Mucosa of rectum (tissue), 2 donors: ENCODE results near the gene WWC2.

Experiments used
- H3K27ac ChIP-seq, 2 donors: one replicate each; pipeline ENCODE4 v1.7.0; 2013; ENCODE audit warnings: inconsistent platforms in 2 of 2, low read depth in 2 of 2, low read length in 2 of 2
- H3K27me3 ChIP-seq, 2 donors: one replicate each; pipeline ENCODE4 v1.7.0; 2013; ENCODE audit warnings: low read length in 2 of 2; ENCODE audit not compliant: control insufficient read depth in 2 of 2, insufficient read depth in 2 of 2
- H3K36me3 ChIP-seq, 2 donors: one replicate each; pipeline ENCODE4 v1.7.0; 2013; ENCODE audit warnings: low read length in 2 of 2; ENCODE audit not compliant: control insufficient read depth in 2 of 2, insufficient read depth in 2 of 2
- H3K4me1 ChIP-seq, 2 donors: one replicate each; pipeline ENCODE4 v1.7.0; 2013; ENCODE audit warnings: low read length in 2 of 2, mild to moderate bottlenecking in 1 of 2; ENCODE audit not compliant: control insufficient read depth in 2 of 2, insufficient read depth in 2 of 2
- H3K4me3 ChIP-seq, 2 donors: one replicate each; pipeline ENCODE4 v1.7.0; 2013; ENCODE audit warnings: low read length in 2 of 2
- H3K9ac ChIP-seq, 2 donors: one replicate each; pipeline ENCODE4 v1.7.0; 2013; ENCODE audit warnings: low read length in 2 of 2, low read depth in 1 of 2, mild to moderate bottlenecking in 1 of 2
- H3K9me3 ChIP-seq, 2 donors: one replicate each; pipeline ENCODE4 v1.7.0; 2013; ENCODE audit warnings: low read length in 2 of 2; ENCODE audit not compliant: control insufficient read depth in 2 of 2
- donor health status: healthy.
- donor health status: Normal muscosa, but diverticular disease.

The WWC2 gene

DNA sequence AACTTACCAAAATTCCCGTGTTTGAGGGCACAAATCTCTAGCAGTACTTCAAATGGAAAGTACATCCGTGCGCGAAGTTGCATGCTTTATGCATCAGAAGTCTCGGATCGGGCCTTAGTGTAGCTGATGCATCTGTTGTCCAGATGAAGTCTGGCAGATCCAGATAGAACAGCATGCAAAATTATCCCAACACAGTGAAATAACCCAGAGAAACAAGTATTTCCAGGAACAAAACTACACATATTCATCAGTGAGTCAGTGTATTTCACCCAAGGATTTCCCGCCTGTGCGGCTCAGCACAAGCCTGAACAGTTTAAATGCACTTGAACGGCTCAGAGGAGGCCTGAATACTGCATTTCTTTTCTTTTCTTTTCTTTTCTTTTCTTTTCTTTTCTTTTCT lies 250.6 kb downstream of the WWC2 start:
- Histone ChIP-seq H3K27ac (no peak overlapping the region), H3K4me1 (no peaks in the 10 kb centered on the region), H3K4me3 (no peak overlapping the region), H3K9ac (no peak overlapping the region), H3K27me3 (no peaks in the 10 kb centered on the region), H3K36me3 (no peaks in the 10 kb centered on the region), H3K9me3 (no peaks in the 10 kb centered on the region)

DNA sequence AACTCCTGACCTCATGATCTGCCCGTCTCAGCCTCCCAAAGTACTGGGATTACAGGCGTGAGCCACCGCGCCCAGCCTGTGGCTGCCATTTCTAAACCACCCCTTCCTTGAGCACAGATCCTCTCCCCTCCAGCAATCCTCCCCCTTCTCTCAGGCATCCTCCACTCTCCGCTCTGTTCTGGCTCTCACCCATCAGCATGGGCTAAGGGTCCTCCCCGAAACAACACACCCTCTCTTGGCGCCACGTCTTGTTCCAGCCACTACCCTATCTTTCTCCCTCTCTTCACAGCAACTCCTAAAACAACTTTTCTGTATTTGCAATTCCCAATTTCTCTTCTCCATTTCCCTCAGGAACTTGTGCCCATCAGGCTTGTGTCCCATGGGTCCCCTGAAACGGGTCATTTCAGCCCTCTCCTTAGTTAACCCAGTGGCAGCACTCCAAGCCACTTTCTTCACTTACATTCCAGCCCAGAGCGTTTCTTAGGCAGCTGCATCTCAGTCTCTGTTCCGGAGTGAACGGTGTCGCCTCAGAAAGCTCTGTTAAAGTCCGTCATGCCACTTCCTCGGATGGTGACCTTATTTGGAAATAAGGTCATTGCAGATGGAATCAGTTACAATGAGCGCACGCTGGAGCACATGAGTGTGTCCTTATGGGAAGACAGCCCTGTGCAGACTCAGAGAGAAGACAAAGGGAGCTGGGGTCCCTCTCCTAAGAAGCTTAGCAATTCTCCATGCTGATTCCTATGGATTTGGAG lies 251.4 kb downstream of the WWC2 start:
- Histone ChIP-seq H3K9ac (no peak overlapping the region), H3K36me3 (no peaks in the 10 kb centered on the region), H3K27ac (no peak overlapping the region), H3K27me3 (no peaks in the 10 kb centered on the region), H3K4me1 (no peaks in the 10 kb centered on the region), H3K4me3 (no peak overlapping the region), H3K9me3 (no peaks in the 10 kb centered on the region)

DNA sequence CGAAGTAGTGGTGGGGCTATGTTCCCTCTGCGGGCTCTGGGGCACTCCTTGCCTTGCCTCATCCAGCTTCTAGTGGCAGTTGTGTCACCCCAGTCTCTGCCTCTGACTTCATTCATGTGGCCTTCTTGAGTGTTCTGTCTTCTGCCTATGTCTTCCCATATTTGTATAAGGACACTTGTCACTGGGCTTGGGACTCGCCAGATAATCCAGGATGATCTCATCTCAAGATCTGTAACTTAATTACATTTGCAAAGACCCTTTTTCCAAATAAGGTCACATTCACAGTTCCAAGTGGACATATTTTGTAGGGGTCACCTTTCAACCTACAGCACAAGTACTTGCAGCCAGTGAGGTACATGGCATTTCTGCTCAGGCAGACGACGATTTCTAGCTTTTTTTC lies 253.5 kb downstream of the WWC2 start:
- H3K4me3 ChIP-seq, result no peak overlapping the region
- no peak overlapping the region for H3K9ac ChIP-seq
- H3K36me3 ChIP-seq, result no peaks in the 10 kb centered on the region
- no peaks in the 10 kb centered on the region for H3K4me1 ChIP-seq
- H3K27me3 ChIP-seq, result no peaks in the 10 kb centered on the region
- H3K9me3 ChIP-seq, result no peaks in the 10 kb centered on the region
- H3K27ac ChIP-seq, result no peak overlapping the region

DNA sequence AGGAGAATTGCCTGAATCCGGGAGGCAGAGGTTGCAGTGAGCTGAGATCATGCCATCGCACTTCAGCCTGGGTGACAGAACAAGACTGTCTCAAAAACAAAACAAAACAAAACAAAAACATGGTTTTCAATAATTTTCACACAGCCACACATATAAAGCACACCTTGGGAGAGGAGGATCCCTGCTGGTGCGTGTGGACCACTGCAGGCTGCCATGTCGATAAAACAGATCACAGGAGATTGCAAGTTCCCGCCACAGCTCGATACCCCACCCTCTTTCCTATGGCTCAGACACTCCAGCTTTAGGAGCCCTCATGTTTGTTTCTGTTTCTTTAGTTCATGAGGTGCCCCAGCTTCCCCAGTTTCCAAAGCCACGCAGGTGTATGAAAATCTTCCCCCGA lies 254.5 kb downstream of the WWC2 start:
- no peaks in the 10 kb centered on the region for H3K4me1 ChIP-seq
- no peaks in the 10 kb centered on the region for H3K9me3 ChIP-seq
- H3K4me3 ChIP-seq, result no peak overlapping the region
- no peak overlapping the region for H3K9ac ChIP-seq
- no peaks in the 10 kb centered on the region for H3K36me3 ChIP-seq
- no peaks in the 10 kb centered on the region for H3K27me3 ChIP-seq
- no peak overlapping the region for H3K27ac ChIP-seq

DNA sequence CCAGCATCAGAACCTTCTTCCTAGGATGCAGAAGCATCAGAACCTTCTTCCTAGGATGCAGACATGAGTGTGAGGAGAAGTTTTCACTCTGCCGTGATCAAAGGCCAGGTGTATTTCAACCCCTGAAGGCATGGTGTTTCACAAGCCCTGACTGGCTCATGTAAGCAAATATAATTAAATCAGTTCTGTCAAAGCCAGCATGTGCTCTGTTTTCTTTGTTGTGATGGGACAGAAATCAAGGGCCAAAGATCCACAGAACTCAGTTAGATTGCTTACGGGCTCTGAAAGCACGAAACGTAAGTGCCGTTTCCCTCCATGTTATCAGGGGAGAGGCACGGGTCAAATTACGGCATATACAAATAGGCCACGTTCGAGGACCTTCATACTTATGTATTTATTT lies 255.2 kb downstream of the WWC2 start:
- Histone ChIP-seq H3K4me1 (no peaks in the 10 kb centered on the region), H3K4me3 (no peak overlapping the region), H3K9ac (no peak overlapping the region), H3K36me3 (no peaks in the 10 kb centered on the region), H3K9me3 (no peaks in the 10 kb centered on the region), H3K27me3 (no peaks in the 10 kb centered on the region), H3K27ac (no peak overlapping the region)

DNA sequence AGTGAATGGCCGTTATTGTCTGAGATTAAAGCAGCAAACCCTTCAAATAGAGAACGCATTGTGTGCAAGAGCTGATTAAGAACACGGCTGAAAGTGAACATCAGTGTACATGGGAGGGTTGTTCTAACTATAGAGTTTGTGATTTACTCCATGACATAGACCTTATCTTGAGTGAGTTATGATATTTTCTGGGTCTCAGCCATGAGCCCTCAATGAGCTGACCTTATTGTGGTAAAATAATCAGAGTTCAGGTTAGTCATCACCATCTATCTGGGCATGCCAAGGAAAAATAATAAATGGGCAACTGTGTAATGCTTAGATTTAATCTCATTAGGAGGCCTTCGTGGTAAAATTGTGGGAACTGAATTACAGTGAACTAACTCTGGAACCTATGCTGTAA lies 256.3 kb downstream of the WWC2 start:
- Histone ChIP-seq H3K9ac (no peak overlapping the region), H3K36me3 (no peaks in the 10 kb centered on the region), H3K4me1 (no peaks in the 10 kb centered on the region), H3K4me3 (no peak overlapping the region), H3K9me3 (no peaks in the 10 kb centered on the region), H3K27me3 (no peaks in the 10 kb centered on the region), H3K27ac (no peak overlapping the region)

DNA sequence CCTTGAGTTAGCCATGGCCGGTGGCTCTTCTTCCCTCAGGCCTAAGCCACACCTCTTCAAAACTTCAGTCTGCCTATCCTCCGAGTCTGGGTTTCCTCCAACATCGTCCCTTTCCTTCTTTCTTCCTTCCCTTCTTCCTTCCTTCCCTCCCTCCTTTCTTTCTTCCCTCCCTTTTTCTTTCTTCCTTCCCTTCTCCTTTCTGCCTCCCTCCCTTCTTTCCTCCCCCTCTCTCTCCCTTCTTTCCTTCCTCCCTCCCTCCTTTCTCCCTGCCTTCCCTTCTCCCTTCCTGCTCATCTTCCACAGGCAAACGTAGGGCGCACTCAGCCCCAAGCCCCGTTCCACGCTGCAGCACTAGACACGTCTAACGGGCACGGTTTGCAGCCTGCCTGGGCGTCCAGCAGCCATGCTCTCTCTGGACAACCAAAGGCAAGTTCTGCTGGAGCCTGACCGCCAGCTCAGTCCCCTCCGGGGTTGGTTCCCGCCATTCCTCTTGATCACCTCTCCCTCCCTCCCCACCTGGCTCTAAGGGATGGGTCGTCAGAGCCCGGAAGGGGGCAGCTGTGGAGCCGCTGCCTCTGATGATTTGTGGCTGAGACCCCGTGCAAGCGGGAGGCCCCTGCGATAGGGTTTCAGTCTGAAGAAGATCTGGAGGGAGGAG lies 257.2 kb downstream of the WWC2 start:
- Histone ChIP-seq H3K9me3 (no peaks in the 10 kb centered on the region), H3K36me3 (no peaks in the 10 kb centered on the region), H3K4me1 (no peaks in the 10 kb centered on the region), H3K4me3 (no peak overlapping the region), H3K27me3 (no peaks in the 10 kb centered on the region), H3K9ac (no peak overlapping the region), H3K27ac (no peak overlapping the region)

DNA sequence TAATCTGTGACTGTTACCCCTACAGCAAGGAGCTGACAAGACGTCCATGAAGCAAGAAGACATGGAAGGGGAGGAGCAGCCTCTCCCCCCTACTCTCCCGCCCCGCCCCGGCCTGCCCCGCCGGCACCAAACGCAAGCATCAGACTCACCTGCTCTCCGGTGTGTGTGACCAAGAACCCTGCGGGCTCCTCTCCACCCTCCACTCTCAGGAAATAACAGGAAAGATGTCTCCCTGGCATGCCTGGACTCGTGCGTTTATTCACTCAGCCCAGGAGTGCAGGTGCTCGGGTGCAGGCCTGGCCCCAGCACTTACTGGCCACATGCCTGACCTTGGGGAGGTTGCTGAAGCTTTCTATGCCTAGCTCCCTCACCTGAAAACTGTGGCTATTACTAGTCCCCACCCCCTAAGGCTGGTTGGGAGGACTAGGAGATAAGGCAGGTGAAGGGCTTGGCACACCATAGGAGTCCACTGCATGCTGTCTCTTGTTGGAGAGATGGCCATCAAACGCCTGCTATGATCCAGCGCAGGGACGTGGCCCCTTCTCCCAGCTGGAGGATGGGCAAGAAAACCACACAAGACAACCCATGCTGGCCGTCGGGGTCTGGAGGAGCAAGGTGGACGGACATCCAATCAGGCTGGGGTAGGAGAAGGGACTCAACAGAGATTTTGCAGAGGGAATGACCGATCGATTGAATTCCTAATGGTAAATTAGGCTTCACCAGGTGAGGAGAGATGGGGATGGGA lies 258.0 kb downstream of the WWC2 start:
- Histone ChIP-seq H3K9ac (no peak overlapping the region), H3K27me3 (no peaks in the 10 kb centered on the region), H3K27ac (no peak overlapping the region), H3K36me3 (no peaks in the 10 kb centered on the region), H3K4me1 (no peaks in the 10 kb centered on the region), H3K9me3 (no peaks in the 10 kb centered on the region), H3K4me3 (no peak overlapping the region)

DNA sequence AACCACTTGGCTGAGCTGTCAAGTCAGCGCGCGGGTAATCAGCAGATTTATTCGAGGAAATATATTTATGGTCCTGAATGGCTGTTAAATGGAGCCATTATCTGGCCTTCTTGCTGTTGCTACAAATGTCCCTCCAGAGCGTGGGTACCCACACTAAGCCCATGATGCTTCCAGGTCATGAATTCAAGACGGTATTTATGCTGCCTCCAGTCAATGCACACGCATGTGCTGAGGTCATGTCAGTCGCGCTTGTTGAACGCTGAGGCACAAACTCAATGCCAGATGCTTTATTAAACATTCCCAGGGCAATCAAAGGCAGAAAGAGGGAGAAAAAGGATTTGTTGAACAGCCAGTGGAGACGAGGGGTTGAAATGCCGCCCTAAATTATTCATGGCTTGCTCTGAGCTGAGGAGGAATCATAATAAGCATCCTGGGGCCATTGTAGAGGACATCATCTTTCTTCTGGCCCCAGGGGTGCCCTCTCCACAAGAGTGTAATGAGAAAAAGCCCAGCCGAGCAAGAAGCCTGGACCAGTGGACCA lies 259.2 kb downstream of the WWC2 start:
- Histone ChIP-seq H3K27ac (no peak overlapping the region), H3K9ac (no peak overlapping the region), H3K9me3 (no peaks in the 10 kb centered on the region), H3K27me3 (no peaks in the 10 kb centered on the region), H3K4me3 (no peak overlapping the region), H3K36me3 (no peaks in the 10 kb centered on the region), H3K4me1 (no peaks in the 10 kb centered on the region)
